BJ (cell line): ENCODE measurements around the gene SBF2. TPM values are rescaled to one million over a fixed set of nuclear protein-coding genes. Genes with fewer than 3 reads are reported as not detected.

ENCODE experiments used
- CTCF ChIA-PET: fragments of 350-600 bp; formaldehyde crosslinking; extraction: SDS; loops from one replicate; lab custom pipeline; 2021; ENCODE audit warnings: antibody characterized with exemption, inconsistent platforms; lab: Yijun Ruan, JAX
- POLR2A ChIA-PET: fragments of 300-600 bp; sonication (Branson Sonifier 250); formaldehyde crosslinking; extraction: SDS; loops from one replicate; lab custom pipeline; 2021; ENCODE audit warnings: antibody characterized with exemption; lab: Charles Lee
- DNase-seq: peaks from one replicate; pipeline ENCODE4 v3.0.0-alpha.2; 2011; ENCODE audit warnings: low read depth
- H3K27me3 ChIP-seq: 2 replicates; pipeline ENCODE4 v1.6.0; 2011; ENCODE audit warnings: low read length; ENCODE audit not compliant: control insufficient read depth, insufficient read depth
- H3K36me3 ChIP-seq: 2 replicates; pipeline ENCODE4 v1.5.1; 2011; ENCODE audit warnings: low read length; ENCODE audit not compliant: control insufficient read depth, insufficient read depth
- H3K4me3 ChIP-seq: 2 replicates; pipeline ENCODE4 v1.5.1; 2011; ENCODE audit warnings: low read depth, mild to moderate bottlenecking, control low read depth, low read length
- CTCF ChIP-seq: IDR thresholded peaks from 2 replicates; pipeline ENCODE4 v1.5.1; 2011; ENCODE audit warnings: low read depth, mild to moderate bottlenecking, control low read depth, inconsistent platforms, low read length, moderate library complexity; ENCODE audit not compliant: insufficient read depth
- polyA plus RNA-seq: library from polyadenylated mRNA; depleted of rRNA; stranded (reverse); fragments of >200 nt; gene quantifications from 2 replicates; pipeline ENCODE4 v1.2.3, GENCODE V29; 2011

SBF2 gene
- polyA plus RNA-seq, 1 experiment, result 33.8 TPM

GRCh38 chr11:10072142-10072541, 221.9 kb downstream of the SBF2 start:
- ChIA-PET POLR2A (no interaction called here), CTCF (no interaction called here)
- DNase-seq, result no peak

GRCh38 chr11:10067629-10068300, 226.3 kb downstream of the SBF2 start:
- no peaks in the 10 kb centered on the region for H3K27me3 ChIP-seq
- no peak for TF ChIP-seq CTCF
- H3K4me3 ChIP-seq, result no peak overlapping the region
- DNase-seq, result no peak
- ChIA-PET POLR2A (no interaction called here), CTCF (interaction anchor here (0.6 to 0.9 kb wide), 3 partner anchors 9 to 573 kb away, joined by 3 read pairs; no protein-coding TSS in a partner anchor)
- H3K36me3 ChIP-seq, result no peaks in the 10 kb centered on the region

More at GRCh38 chr11:10072142-10072541, 221.9 kb downstream of the SBF2 start:
- TF ChIP-seq CTCF, result no peak
- no peaks in the 10 kb centered on the region for H3K27me3 ChIP-seq
- H3K4me3 ChIP-seq, result no peak overlapping the region
- H3K36me3 ChIP-seq, result no peaks in the 10 kb centered on the region

GRCh38 chr11:10066441-10066840, 227.6 kb downstream of the SBF2 start:
- TF ChIP-seq CTCF, result no peak
- no peak for DNase-seq
- CTCF ChIA-PET, result no interaction called here
- Histone ChIP-seq H3K4me3 (no peak overlapping the region), H3K27me3 (no peaks in the 10 kb centered on the region), H3K36me3 (no peaks in the 10 kb centered on the region)
- POLR2A ChIA-PET, result no interaction called here

- no peak for DNase-seq
- Histone ChIP-seq H3K4me3 (no peak overlapping the region), H3K36me3 (no peaks in the 10 kb centered on the region), H3K27me3 (no peaks in the 10 kb centered on the region)
- CTCF ChIA-PET, result no interaction called here
- no peak for TF ChIP-seq CTCF
- POLR2A ChIA-PET, result no interaction called here
Measured at GRCh38 chr11:10064828-10065227, 229.2 kb downstream of the SBF2 start.

GRCh38 chr11:10058356-10058755, 235.7 kb downstream of the SBF2 start:
- Histone ChIP-seq H3K36me3 (no peaks in the 10 kb centered on the region), H3K27me3 (no peaks in the 10 kb centered on the region), H3K4me3 (no peak overlapping the region)
- no peak for DNase-seq
- ChIA-PET CTCF (no interaction called here), POLR2A (interaction anchor here (0.6 kb wide), 1 partner anchor 54 kb away, joined by 5 read pairs; no protein-coding TSS in a partner anchor)
- no peak for TF ChIP-seq CTCF
